ENCODE results near the gene LSAMP.
"Not testable (repeated sequence)": the region's sequence is repeated elsewhere in the genome, so short reads cannot be mapped to it uniquely, and the experiment has no call there.

Gene LSAMP

GRCh38 chr3:115825046-115825445 is 620.2 kb downstream of the LSAMP start:
- DNase-seq: no peak

- no peak for DNase-seq
These were observed 622.2 kb downstream of the LSAMP start for GRCh38 chr3:115823083-115823482.

- no peak for DNase-seq
These were observed 622.7 kb downstream of the LSAMP start for GRCh38 chr3:115822579-115822978.

DNA sequence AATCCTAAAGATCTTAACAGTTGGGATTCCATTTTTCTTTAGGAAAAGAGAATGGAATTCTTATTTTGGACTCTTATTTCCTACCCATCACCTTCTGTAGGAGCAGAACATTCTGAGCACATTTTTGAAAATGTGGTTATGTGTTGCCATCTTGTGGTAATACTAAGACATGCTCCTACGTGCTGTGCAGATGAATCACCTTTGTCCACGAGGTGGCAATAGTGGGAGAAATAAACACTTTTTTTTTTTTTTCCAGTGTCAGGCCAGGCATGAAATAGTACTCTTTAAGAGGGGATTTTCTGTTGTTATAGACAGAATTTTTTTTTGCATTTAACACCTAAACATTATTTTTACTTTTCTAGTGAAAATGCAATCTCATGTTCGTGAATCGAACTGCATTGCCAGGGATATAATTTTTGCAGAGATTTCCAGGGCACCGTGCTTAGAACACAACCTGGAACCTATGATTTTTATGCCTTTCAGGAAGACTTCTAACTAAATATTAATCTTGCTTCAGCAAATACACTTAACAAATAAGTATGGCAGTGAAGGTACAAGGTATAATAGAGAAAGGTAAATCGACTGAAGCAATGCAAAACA is 625.4 kb downstream of the LSAMP start:
- DNase-seq: peak; percentile 46 to 71

- DNase-seq: peak; percentile 38 to 71
These were observed 630.4 kb downstream of the LSAMP start for GRCh38 chr3:115814778-115815380.

DNA sequence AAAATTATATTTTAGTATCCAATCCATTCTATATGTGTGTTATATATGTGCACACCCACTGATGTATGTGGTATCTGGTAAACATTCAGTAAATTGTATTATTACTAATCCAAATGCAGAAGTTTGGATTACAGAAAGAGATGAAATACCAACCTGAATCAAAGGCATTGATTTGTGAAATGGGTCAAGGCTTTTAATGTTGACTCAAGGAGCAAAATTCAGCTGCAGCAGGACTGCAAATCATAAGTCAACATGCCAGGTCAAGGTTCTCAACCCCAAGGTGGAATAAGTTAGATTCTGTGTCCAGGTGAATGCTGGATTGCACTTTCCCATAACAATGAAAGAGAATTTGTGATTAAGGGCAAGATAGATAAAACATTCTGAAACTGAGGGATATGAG is 631.3 kb downstream of the LSAMP start:
- DNase-seq: no peak

GRCh38 chr3:115808816-115809215 is 636.5 kb downstream of the LSAMP start:
- DNase-seq: no peak

GRCh38 chr3:115808244-115808643 is 637.0 kb downstream of the LSAMP start:
- DNase-seq: no peak

DNA sequence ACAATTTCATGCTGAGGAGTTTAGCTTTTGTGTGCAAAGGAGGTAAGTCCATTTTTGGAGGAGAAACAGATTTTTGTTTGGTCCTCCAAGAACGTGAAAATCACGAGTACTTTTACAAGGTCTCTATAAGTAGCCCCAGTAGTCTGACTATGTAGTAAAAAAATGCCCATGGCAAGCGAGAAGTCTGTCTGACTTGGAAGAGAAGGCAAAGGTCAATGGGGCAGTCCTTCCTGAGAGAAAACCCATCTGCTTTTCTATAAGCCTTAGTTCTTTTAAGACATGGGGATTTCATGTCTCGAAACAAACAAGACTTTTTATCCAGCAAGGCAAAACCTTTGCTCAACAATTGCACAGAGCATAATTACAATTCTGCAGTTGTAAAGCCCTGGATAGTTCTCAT is 638.8 kb downstream of the LSAMP start:
- no peak for DNase-seq

DNA sequence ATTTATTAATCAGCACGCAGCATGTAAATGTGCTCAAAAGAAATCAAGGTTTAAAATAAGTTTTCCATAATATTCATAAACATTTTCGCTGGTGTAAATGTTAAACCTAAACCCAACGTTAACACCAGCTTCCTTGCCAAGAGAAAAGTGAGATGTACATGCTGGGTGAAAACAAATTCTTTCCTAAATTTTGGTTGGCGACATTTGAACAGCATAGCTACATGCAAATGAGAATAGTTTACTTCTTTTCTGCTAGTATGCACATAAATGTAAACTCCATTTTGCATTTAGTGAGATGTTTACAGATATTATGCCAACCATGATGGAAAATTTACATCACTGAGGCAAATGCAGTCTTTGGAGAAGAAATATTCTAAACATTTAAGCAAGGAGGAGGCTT is 639.8 kb downstream of the LSAMP start:
- DNase-seq: no peak

DNA sequence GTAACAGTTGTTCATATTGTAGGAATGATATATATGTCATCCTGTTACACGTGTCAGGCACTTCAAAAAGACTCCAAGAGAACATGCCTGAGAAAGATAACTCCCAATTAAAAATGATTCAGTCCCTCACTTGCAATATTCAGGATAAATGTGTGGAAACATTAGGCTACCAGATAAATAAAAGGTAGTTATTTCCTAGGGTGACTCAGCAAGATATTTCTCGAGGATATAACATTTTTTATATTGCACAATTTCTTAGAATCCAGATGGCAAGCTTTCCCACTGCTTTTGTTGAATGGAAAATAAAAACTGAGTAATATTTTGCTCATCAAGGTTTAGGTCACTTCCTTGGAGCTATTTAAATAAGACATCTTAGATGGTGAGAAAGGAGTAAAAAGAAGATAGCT is 640.6 kb downstream of the LSAMP start:
- no peak for DNase-seq

DNA sequence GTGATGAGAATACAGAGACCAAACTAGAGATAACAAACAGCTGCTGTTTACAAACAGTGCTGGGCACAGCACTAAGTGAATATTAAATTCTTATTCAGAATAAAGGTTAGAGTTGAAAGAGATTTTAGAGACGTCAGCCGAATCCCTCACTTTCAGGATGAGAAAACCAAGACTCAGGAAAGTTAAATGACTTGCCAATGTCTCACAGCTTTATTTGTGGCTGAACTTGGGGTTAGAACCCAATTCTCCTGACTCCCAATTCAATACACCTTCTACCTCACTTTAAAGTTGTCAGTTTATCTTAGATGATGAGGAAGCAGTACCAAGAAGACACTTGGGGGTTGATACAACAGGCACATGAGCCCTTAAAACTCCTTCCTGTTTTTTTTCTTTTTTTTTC is 641.1 kb downstream of the LSAMP start:
- no peak for DNase-seq

- no peak for DNase-seq
These were observed 641.6 kb downstream of the LSAMP start for GRCh38 chr3:115803661-115804060.

GRCh38 chr3:115800489-115801075 is 644.7 kb downstream of the LSAMP start:
- DNase-seq: no peak

GRCh38 chr3:115800065-115800464 is 645.2 kb downstream of the LSAMP start:
- DNase-seq: not testable (repeated sequence)

- DNase-seq: no peak
These were observed 652.9 kb downstream of the LSAMP start for GRCh38 chr3:115792206-115792955.

DNA sequence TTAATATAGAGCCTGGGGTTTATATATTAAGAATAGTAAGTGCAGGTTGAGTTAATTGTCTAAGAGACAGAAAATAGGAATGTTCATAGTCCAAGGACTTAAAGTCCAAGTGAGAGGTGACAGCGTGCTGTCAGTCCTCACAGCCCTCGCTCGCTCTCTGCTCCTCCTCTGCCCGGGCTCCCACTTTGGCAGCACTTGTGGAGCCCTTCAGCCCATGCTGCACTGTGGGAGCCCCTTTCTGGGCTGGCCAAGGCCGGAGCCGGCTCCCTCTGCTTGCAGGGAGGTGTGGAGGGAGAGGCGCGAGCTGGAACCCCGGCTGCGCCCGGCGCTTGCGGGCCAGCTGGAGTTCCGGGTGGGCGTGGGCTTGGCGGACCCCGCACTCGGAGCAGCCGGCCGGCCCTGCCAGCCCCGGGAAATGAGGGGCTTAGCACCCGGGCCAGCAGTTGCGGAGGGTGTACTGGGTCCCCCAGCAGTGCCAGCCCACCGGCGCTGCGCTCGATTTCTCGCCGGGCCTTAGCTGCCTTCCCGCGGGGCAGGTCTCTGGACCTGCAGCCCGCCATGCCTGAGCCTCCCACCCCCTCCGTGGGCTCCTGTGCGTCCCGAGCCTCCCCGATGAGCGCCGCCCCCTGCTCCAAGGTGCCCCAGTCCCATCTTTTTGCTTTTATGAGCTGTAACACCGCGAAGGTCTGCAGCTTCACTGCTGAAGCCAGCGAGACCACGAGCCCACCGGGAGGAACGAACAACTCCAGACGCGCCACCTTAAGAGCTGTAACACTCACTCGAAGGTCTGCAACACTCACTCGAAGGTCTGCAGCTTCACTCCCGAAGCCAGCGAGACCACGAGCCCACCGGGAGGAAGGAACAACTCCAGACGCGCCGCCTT is 653.8 kb downstream of the LSAMP start:
- DNase-seq: not testable (repeated sequence)

- DNase-seq: no peak
These were observed 654.5 kb downstream of the LSAMP start for GRCh38 chr3:115790759-115791158.

DNA sequence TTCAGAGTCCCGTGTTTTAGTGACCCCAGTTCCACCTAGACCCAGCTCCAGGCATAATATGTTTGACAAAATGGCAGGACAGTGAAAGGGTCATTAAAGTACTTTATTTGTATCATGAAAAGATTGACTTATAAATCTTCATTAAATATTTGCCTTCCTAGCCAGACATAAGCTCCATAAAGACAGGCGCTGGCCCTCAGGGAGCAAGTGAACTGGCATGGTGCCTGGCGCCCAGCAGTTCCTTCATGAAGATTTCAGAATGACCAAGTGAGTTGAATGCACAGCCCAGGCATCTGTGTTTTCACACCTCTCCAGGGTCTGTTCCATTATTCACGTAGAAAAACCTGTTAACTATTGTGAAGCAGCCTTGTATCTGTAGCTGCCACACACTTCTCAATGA is 655.8 kb downstream of the LSAMP start:
- peak; percentile 13 to 68 for DNase-seq

DNA sequence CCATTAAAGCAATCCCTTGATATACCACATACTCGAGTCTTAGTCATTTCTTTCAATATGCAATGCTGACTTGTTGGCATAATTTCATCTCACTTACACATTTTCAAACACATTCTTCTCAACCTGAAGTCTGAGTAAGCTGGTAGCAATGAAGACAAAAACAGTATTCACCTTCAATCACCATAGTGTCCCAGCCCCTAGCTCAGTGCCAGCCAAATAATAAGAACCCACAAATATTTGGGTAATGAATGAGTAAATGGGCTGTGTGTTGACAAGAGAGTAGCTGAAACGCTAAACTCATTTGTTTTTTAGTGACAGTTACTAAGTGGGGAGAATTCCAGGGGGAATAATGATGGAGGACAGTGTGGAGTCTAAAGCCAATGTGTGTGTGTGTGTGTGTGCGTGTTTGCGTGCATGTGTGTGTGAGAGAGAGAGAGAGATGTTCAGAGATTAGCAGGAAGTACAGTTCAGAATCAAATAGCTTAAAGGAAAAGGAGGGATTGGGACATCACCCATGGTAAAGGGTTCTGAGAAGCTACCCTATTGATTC is 656.3 kb downstream of the LSAMP start:
- peak in 1 of 2 experiments; percentile 62 for DNase-seq

GRCh38 chr3:115787818-115788217 is 657.5 kb downstream of the LSAMP start:
- no peak for DNase-seq

DNA sequence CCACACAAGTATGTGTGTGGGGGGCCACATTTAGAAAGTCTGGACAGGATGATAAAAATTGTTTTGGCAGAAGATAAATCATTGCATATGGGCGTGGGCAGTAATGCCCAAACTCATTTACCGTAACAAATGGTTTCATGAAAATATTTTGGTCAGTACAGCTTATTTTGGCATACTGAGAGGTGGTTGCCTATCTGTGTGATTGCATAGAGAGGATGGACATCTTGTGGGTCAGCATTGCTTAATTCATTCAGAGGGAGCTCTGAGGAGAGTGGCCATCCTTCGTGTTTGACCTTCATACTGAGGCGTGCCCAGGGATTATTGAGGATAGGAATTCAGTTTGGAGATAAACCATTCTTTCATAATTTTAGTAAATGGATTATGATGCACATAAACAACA is 659.5 kb downstream of the LSAMP start:
- DNase-seq: no peak
